Fibroblast of skin of scalp (primary cell): Measurements from ENCODE around the gene SARS1.

Experiments
- DNase-seq: peaks from one replicate; pipeline ENCODE4 v3.0.0-alpha.2; 2013

SARS1 gene

DNA sequence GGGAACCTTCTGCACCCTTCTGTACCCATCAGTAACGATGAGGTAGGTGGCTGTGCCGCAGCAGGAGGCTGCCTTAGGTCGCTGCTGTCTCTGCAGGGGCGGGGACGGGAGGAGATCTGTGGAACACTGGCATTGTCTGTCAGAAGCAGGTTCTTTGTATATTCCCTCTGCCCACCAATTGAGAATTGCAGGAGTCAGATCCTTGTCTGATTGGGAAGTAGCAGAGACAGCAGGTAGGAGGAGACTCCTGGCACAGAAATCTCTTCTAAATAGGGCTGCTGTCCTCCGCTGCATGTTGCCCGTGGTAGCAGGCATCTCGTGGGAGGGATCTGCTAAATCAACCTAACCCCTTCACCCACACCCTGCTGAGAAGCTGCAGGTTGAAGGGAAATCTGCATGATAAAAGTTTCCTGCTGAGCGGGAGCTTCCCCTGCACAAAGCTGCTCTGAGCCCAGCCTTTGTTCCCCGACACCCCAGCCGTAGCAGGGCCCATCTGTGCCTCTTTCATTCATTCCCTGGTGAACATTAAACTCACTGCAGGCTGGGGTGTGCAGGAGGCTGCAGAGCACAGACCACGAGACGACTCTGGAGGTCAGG lies 15.9 kb downstream of the SARS1 start:
- DNase-seq: no peak

DNA sequence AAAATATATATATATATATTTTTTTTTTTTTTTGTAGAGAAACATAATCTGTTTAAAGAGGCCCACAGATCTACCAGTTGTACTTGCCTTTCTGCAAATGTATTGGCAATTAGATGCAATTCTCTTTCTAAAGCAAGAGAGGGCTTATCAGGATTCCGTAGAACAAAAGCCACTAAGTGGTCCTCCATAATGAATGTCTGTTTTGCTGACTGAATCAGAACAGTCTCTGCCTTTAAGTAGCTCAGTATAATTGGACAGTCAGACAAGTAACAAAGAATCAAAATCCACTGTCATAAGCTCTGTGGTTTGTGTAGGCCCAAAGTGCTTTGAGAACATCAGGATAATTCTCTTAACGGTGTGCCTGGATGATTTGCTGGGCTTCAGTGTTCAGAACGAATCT lies 17.3 kb downstream of the SARS1 start:
- DNase-seq: no peak

DNA sequence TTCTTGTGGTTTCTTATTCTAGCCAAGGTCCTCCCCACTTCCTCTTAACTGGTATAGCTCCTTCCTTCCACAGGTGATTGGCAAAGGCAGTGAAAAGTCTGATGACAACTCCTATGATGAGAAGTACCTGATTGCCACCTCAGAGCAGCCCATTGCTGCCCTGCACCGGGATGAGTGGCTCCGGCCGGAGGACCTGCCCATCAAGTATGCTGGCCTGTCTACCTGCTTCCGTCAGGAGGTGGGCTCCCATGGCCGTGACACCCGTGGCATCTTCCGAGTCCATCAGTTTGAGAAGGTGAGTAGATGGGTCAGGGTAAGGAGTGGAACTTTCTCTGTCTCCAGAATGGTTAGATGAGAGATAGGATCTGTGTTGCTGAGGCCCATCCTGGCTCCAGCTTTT lies 21.4 kb downstream of the SARS1 start:
- no peak for DNase-seq

GRCh38 chr1:109237512-109237911 lies 23.8 kb downstream of the SARS1 start:
- no peak for DNase-seq

GRCh38 chr1:109238382-109238781 lies 24.7 kb downstream of the SARS1 start:
- DNase-seq: no peak

GRCh38 chr1:109239047-109239408 lies 25.3 kb downstream of the SARS1 start:
- DNase-seq: no peak

- peak; percentile 48 for DNase-seq
These were observed 25.8 kb downstream of the SARS1 start for GRCh38 chr1:109239409-109240068.

GRCh38 chr1:109240158-109241152 lies 26.7 kb downstream of the SARS1 start:
- DNase-seq: peak; percentile 86

GRCh38 chr1:109241344-109241743 lies 27.6 kb downstream of the SARS1 start:
- no peak for DNase-seq

- no peak for DNase-seq
These were observed 28.2 kb downstream of the SARS1 start for GRCh38 chr1:109241841-109242345.

DNA sequence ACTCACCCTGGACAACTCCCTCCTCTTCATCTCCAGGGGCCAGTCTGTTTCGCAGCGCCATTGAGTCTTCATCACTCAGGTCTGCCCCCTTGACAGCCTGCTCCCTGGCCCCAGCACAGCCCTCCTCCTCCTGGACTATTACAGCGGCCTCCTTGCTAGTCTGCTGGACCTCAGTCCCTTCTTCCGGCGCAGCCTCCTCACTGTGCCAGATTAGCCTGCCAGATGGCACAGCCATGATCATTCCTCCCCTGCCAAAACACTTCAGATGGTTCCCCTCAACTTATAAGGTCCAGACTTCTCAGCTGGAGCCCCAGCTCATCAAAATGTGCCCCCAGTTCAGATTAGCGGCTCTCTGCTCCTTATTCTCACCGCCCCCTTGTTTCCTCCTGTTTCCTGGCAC lies 28.7 kb downstream of the SARS1 start:
- no peak for DNase-seq

DNA sequence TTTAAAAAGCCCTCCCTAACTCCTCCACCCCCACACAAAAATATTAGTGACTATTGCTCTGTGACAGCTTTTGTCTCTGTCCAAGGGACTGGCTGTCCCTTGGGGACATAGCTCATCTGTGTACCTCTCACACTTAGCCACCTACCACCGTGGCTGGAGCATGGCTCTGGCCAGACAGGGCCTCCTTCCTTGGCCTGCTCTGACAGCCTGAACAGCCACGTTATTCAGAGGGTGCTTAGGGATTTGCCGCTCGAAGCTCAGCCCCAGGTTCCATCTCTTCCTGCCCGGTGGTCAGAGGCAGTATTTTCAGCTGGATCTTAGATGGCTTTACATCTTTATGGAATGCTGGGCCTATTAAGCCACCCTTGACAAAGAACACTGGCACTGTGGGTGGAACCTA lies 29.5 kb downstream of the SARS1 start:
- no peak for DNase-seq

GRCh38 chr1:109243860-109244552 lies 30.3 kb downstream of the SARS1 start:
- DNase-seq: no peak

DNA sequence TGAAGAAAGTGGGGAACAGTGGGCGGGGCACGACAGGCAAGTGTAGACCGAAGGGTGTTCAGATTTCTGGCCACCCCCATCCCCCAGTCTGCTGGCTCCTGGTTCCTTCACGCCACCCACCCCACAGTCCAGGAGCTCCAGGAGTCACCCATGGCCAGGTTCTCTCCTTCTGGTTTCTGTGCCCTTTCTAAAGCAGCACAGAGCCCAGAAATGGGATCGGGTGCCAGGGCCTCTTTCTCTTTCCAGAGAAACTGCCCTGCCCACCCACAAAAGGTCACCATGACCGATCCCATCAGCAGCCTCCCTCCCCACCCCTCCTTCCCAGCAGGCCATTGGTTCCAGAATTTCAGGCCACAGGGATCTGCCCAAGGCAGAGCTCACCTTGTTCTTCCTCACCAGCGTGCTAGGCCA lies 32.4 kb downstream of the SARS1 start:
- no peak for DNase-seq

DNA sequence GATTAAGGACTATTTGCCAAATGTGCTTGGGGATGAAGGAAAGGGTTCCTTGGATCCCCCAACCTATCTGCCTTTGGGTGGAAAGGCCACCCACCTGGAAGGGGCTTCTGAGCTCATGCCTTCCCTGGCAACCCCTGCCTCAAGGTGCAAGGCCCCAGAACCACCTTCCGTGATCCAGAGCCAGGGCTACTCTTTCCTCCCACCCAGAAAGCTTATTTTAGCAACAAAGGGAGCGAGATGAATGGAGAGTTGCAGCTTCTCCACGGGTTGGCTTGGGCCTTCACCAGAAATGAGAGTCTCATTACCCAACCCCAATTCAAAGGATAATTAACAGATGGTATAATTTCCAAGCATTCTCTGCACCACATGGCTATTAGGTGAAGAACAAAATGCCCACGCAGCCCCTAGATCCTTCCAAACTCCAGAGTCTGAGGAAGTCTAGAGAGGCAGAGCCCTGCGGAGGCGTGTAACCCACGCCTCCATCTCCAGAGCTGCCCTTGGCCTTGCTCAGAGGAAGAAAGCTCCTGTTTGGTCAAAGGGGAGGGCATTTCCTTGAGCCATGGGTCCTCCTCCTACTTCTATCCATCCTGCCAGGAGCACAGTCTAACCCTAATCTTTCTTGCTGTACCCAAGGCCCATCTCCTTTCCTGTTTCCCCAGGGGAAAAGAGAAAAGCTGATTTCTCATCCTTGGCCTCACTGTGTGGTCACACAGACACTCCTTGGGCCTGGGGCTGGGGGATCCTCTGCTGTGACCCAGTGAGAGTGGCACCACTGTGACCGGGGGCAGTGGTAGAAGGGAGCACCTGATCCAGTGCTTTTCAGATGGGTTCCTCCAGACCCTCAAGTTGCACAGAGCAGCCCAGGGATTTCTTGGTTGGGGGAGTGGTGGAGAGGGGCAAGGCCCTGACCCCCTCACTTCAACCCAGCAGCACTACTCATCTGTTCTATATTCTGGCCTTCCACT lies 34.0 kb downstream of the SARS1 start:
- no peak for DNase-seq

GRCh38 chr1:109248444-109248796 lies 34.7 kb downstream of the SARS1 start:
- no peak for DNase-seq

DNA sequence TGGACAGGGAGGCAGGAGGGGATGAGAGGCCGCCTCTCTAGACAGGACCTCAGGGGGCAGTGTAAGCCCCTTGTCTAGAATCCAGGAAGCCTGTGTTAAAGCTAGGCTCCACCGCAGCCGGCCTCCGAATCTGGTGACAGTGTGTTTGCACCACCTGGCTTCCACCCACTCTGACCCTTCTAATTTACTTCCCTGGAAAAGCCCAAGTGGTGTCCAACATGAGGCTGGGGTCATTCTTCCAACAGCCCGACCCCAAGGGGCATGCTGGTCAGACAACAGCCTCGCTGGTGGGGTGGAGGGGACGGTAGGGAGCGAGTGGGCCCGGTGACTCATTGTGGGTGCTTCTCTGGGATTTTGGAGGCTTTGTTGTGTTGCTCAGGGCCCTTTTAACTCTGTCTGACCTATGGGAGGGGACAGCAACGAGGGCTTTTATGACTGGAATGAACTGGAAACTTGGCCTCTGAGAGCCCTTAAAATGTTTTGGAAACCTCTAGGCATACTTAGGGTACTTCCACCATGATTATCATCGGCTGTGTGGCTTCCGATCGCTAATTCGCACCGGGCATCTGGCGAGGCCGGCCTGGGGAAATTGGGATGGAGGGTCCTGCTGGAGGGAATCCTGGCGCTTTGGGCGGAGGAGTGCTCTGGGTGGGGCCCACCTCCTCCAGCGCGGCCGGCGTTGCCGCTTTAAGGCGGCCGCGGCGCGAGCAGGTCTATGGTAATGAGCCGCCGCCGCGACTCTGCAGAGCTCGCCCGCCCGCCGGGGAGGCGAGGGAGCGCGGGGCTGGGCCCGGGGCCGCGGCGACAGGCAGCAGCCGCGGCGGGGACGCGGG lies 35.3 kb downstream of the SARS1 start, which contains the start of gene CELSR2:
Gene CELSR2, plus strand, starts transcription at position 743 of the 833 bp plus-strand sequence. CDS start 541 bp downstream, outside the sequence.
- peak; percentile 68 for DNase-seq

DNA sequence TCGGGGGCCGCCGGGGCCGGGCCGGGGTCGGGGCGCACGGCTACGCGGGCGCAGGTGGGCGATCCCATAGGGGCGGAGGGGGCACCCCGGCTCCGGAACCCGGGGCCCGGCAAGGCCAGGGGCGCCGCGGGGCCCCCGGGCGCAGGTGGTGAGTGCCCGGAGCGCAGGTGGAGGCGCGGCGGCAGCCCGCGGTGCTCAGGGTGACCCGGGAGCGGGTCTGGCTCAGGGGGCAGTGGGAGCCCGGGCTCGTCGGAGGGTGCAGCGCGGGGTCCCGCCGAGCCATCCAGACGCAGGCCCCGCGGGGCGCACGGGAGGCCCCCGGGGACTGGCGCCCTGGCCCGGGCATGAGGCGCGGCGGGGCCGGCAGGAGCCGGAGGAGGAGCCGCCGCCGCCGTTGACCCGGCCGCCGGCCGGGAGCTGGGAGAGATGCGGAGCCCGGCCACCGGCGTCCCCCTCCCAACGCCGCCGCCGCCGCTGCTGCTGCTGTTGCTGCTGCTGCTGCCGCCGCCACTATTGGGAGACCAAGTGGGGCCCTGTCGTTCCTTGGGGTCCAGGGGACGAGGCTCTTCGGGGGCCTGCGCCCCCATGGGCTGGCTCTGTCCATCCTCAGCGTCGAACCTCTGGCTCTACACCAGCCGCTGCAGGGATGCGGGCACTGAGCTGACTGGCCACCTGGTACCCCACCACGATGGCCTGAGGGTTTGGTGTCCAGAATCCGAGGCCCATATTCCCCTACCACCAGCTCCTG lies 36.1 kb downstream of the SARS1 start:
- DNase-seq: no peak

DNA sequence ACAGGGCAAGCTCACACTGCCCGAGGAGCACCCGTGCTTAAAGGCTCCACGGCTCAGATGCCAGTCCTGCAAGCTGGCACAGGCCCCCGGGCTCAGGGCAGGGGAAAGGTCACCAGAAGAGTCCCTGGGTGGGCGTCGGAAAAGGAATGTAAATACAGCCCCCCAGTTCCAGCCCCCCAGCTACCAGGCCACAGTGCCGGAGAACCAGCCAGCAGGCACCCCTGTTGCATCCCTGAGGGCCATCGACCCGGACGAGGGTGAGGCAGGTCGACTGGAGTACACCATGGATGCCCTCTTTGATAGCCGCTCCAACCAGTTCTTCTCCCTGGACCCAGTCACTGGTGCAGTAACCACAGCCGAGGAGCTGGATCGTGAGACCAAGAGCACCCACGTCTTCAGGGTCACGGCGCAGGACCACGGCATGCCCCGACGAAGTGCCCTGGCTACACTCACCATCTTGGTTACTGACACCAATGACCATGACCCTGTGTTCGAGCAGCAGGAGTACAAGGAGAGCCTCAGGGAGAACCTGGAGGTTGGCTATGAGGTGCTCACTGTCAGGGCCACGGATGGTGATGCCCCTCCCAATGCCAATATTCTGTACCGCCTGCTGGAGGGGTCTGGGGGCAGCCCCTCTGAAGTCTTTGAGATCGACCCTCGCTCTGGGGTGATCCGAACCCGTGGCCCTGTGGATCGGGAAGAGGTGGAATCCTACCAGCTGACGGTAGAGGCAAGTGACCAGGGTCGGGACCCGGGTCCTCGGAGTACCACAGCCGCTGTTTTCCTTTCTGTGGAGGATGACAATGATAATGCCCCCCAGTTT lies 36.9 kb downstream of the SARS1 start:
- no peak for DNase-seq
